ENCODE data around the gene ZNF280C.
A peak's percentile ranks its signal among the peaks of the same experiment; 100 is the strongest.
"Not testable (repeated sequence)": the region's sequence is repeated elsewhere in the genome, so short reads cannot be mapped to it uniquely, and the experiment has no call there.

The ZNF280C gene, protein sequence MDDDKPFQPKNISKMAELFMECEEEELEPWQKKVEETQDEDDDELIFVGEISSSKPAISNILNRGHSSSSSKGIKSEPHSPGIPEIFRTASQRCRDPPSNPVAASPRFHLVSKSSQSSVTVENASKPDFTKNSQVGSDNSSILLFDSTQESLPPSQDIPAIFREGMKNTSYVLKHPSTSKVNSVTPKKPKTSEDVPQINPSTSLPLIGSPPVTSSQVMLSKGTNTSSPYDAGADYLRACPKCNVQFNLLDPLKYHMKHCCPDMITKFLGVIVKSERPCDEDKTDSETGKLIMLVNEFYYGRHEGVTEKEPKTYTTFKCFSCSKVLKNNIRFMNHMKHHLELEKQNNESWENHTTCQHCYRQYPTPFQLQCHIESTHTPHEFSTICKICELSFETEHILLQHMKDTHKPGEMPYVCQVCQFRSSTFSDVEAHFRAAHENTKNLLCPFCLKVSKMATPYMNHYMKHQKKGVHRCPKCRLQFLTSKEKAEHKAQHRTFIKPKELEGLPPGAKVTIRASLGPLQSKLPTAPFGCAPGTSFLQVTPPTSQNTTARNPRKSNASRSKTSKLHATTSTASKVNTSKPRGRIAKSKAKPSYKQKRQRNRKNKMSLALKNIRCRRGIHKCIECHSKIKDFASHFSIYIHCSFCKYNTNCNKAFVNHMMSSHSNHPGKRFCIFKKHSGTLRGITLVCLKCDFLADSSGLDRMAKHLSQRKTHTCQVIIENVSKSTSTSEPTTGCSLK

GRCh38 chrX:130268449-130269170 lies at the start of gene ZNF280C:
TSS of gene ZNF280C (minus strand) at chrX:130268899. CDS start at chrX:130260449, 8,450 bp downstream.
- peak; percentile 85 to 86 for DNase-seq (ENCODE audit: low read depth in 2 of 2)

GRCh38 chrX:130304587-130305368 lies 36.1 kb upstream of the ZNF280C start:
- DNase-seq (ENCODE audit: low read depth in 2 of 2): no peak

DNA sequence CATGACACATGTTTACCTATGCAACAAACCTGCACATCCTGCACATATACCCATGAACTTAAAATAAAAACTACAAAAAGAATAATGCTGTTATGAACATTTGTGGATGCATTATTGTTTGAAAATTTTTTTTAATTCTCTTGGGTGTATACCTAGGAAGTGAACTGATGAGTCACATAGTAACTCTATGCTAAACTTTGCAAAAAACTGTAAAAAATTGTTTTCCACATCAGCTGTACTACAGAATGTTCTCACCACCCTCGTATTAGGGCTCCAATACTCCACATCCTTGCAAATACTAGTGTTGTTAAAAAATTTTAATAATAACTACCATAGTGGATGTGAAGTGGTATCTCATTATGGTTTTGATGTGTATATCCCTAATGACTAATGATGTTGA lies 33.3 kb upstream of the ZNF280C start:
- DNase-seq (ENCODE audit: low read depth in 2 of 2): no peak

DNA sequence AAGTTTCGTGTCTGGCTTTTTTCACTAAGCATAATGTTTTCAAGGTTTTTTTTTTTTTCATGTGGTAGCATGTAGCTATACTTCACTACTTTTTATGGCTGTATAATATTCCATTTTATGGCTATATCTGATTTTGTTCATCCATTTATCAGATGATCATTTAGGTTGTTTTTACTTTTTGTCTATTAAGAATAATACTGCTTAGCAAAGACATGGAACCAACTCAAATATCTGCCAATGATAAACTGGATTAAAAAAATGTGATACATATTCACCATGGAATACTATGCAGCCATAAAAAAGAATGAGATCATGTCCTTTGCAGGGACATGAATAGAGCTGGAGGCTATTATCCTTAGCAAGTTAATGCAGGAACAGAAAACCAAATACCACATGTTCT lies 32.7 kb upstream of the ZNF280C start:
- DNase-seq (ENCODE audit: low read depth in 2 of 2): no peak

DNA sequence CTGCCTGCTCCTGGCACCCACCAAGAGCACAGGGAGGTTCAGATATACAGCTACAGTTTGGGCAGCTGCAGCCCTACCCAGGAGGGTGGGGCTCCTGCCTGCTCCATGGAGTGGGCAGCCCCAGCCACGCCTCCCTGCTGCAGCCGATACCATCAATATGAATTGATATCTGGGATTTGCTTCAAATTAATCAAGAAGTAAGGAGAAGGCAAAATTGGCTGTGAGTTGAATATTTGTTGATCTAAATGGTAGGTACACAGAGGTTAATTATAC lies 31.2 kb upstream of the ZNF280C start:
- DNase-seq (ENCODE audit: low read depth in 2 of 2): no peak

GRCh38 chrX:130299279-130300009 lies 30.7 kb upstream of the ZNF280C start:
- no peak for DNase-seq (ENCODE audit: low read depth in 2 of 2)

DNA sequence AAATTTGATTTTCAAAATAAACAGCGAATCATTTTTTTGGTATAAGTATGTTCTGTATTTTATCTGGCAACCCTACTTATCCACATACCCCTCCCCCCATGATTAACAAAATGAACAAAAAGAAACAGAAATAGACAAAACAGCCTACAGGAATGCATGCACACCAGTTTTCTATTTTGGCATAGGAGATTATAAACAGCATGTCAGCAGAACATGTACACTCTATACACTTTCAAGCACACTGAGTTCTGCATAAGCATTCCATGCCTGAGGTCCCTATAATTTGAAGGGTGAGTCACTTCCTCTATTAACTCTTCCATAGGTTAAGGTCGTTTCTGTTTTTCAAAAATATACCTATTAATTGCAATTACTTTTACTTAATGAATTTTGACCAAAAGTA lies 28.0 kb upstream of the ZNF280C start:
- no peak for DNase-seq (ENCODE audit: low read depth in 2 of 2)

- no peak for DNase-seq (ENCODE audit: low read depth in 2 of 2)
Observed at GRCh38 chrX:130296297-130296678, 27.6 kb upstream of the ZNF280C start.

DNA sequence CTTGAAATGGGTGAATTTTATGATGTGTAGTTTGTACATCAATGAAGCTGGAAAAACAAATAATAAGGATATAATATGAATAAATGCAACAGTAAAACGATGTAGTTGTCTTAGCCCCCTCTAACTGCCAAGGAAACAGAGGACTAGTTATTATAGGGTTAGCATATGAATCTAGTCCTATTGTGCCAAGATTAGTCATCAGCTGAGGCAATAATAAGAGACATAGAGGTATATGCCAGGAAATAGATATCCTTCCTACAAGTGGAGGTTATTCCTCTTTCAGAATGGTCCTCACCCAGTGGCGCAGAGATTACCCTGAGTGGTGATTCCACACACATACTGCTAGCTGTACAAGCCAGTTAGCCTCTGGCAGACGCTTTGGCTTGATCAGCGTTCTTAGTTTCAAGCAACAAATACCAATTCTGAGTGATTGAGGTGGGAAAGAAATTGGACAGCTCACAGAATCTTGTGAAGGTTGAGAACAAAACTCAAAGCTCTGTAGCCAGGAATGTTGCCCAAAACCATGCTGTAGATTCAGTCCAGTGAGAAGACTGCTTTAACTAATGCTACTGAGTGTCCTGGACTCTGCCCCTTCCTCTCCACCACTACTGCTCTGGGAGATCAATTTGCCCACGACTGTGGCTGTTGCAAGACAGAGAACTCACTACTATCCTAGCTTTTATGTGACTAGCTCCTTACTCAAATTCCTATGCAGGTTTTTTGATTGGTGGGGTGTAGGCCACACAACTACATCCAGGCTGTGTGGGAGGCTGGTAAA lies 27.0 kb upstream of the ZNF280C start:
- DNase-seq (ENCODE audit: low read depth in 2 of 2): no peak

- no peak for DNase-seq (ENCODE audit: low read depth in 2 of 2)
Observed at GRCh38 chrX:130287071-130287770, 18.5 kb upstream of the ZNF280C start.

DNA sequence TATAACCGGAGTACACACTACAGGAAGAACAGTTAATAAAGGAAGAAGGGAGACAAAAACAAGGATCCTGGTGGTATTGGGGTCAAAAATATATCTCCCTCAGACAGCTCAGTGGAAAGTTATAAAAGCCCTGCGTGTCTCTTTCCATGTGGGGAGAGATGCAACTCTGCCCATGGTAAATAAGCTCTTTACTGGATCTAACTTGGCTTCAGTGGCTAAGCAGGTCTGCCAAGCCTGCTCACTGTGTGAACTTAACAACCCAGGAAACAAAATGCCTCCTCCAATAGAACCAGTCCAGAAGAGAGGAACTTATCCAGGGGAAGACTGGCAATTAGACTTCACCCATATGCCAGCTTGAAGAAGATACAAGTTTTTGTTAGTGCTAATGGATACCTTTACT lies 17.0 kb upstream of the ZNF280C start:
- no peak for DNase-seq (ENCODE audit: low read depth in 2 of 2)

DNA sequence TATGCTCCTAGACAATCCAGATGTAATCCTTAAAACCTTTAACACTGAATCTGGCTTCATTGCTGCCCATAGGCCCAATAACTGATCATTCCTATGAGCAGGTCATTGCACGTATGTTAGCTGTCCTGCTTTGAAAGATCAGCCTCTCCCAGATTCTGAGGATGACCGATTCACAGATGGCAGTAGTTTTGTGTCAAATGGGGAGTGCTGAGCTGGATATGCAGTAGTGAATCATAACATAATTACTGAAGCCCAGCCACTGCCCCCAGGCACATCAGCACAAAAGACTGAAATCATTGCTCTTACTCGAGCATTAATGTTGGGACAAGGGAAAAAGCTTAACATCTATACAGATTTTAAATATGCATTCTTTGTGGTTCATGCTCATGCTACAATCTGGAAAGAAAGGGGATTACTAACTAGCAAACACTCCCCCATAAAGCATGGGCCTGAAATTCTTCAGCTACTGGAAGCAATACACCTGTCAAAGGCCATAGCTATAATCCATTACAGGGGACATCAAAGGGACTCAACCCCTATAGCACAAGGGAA lies 16.4 kb upstream of the ZNF280C start:
- DNase-seq (ENCODE audit: low read depth in 2 of 2): no peak

DNA sequence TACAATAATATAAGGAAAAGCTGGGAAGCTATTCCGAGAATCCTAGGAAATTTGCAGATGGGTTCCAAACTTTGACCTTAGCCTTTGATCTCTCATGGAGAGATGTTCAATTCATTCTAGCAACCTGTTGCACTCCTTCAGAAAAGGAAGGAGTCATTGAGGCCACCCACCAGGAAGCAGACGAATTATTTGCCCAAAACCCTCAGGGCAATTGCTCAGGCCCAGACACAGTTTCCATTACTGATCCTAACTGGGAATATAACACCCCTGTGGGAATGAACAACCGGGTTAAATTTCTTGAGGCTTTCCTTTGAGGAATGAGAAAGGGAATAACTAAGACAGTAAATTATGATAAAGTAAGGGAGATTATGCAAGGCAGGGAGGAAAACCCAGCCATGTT lies 13.5 kb upstream of the ZNF280C start:
- DNase-seq (ENCODE audit: low read depth in 2 of 2): no peak

- DNase-seq (ENCODE audit: low read depth in 2 of 2): no peak
Observed at GRCh38 chrX:130280901-130281300, 12.2 kb upstream of the ZNF280C start.

DNA sequence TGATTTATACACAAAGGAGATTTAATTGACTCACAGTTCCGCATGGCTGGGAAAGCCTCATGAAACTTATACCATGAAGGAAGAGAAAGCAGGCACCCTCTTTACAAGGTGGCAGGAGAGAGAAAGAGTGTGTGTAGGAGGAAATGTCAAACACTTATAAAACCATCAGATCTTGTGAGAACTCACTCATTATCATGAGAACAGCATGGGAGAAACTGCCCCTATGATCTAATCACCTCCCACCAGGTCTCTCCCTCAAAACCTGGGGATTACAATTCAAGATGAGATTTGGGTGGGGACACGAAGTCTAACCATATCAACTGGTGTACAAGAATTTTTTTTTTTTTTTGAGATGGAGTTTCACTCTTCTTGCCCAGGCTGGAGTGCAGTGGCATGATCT lies 3.6 kb upstream of the ZNF280C start:
- not testable (repeated sequence) for DNase-seq (ENCODE audit: low read depth in 2 of 2)

- not testable (repeated sequence) for DNase-seq (ENCODE audit: low read depth in 2 of 2)
Observed at GRCh38 chrX:130269391-130269790, 692 bp upstream of the ZNF280C start.

DNA sequence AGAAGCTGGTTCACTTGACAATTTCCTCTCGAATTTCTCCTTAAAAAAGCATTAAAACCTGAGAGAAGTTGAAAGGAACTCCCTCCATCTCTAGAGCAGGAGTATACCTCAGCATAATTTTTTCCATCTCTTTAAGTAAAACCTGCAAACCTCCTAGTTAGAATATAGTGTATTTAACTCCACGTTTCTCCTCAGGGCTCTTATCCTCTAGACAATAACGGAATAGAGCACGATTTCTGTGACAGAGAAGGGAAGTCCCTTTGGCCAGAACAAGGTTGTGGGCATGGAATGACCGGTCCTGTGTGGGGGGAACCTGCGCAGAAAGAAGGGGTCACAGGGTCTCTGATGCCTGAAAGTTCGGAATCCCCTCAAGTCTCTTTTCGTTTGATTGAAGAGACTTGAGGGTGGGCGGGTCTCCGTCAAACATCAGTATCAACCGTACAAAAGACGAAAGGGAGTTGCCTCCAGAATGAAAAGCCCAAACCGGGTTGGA lies 697 bp downstream of the ZNF280C start:
- DNase-seq (ENCODE audit: low read depth in 2 of 2): no peak

DNA sequence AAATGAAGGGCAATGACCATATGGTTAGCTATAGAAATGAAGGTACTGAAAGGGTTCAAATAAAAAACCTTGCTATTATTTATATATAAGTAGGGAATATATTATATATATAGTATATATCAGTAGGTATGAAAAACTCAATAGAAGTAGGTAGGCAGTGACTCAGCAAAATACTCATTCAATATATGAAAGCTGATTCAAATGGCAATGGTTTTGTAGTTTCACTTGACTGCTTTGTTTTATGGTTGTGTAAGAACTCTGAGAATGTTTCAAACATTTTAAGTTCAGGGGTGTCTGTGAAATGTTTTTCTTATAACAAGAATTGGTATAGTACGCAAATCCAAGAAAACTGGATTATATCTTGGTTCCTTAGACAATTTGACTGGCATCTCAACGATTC lies 4.1 kb downstream of the ZNF280C start:
- DNase-seq (ENCODE audit: low read depth in 2 of 2): no peak

- no peak for DNase-seq (ENCODE audit: low read depth in 2 of 2)
Observed at GRCh38 chrX:130263016-130263415, 5.7 kb downstream of the ZNF280C start.
